ENCODE data around the gene PRXL2B.
"Not testable (repeated sequence)": the region's sequence is repeated elsewhere in the genome, so short reads cannot be mapped to it uniquely, and the experiment has no call there.

Gene PRXL2B

GRCh38 chr1:2567083-2567679 lies 19.4 kb upstream of the PRXL2B start:
- TF ChIP-seq CTCF (IDR thresholded peaks at IDR 0.05; ENCODE audit: low read depth, low read length, missing control alignments): no peak
- no peak for DNase-seq (ENCODE audit: low read depth)

GRCh38 chr1:2568187-2568816 lies 18.3 kb upstream of the PRXL2B start:
- not testable (repeated sequence) for DNase-seq (ENCODE audit: low read depth); H3K4me3 ChIP-seq (ENCODE audit: low read depth, low read length)

More at GRCh38 chr1:2567083-2567679, 19.4 kb upstream of the PRXL2B start:
- H3K4me3 ChIP-seq (ENCODE audit: low read depth, low read length): no peak overlapping the region

- no peak overlapping the region for H3K4me3 ChIP-seq (ENCODE audit: low read depth, low read length)
- DNase-seq (ENCODE audit: low read depth): no peak
- TF ChIP-seq CTCF (IDR thresholded peaks at IDR 0.05; ENCODE audit: low read depth, low read length, missing control alignments): no peak
Measured at GRCh38 chr1:2569060-2569459, 17.5 kb upstream of the PRXL2B start.

GRCh38 chr1:2569703-2570102 lies 16.9 kb upstream of the PRXL2B start:
- not testable (repeated sequence) for DNase-seq (ENCODE audit: low read depth)

GRCh38 chr1:2570332-2570731 lies 16.2 kb upstream of the PRXL2B start:
- TF ChIP-seq CTCF (IDR thresholded peaks at IDR 0.05; ENCODE audit: low read depth, low read length, missing control alignments): no peak
- DNase-seq (ENCODE audit: low read depth): no peak
- no peak overlapping the region for H3K4me3 ChIP-seq (ENCODE audit: low read depth, low read length)

More at GRCh38 chr1:2569703-2570102, 16.9 kb upstream of the PRXL2B start:
- not testable (repeated sequence) for H3K4me3 ChIP-seq (ENCODE audit: low read depth, low read length)

- DNase-seq (ENCODE audit: low read depth): no peak
- H3K4me3 ChIP-seq (ENCODE audit: low read depth, low read length): no peak overlapping the region
- no peak for TF ChIP-seq CTCF (IDR thresholded peaks at IDR 0.05; ENCODE audit: low read depth, low read length, missing control alignments)
Measured at GRCh38 chr1:2571348-2571747, 15.2 kb upstream of the PRXL2B start.

GRCh38 chr1:2573250-2573920 lies 13.2 kb upstream of the PRXL2B start:
- no peak overlapping the region for H3K4me3 ChIP-seq (ENCODE audit: low read depth, low read length)
- TF ChIP-seq CTCF (IDR thresholded peaks at IDR 0.05; ENCODE audit: low read depth, low read length, missing control alignments): no peak
- DNase-seq (ENCODE audit: low read depth): no peak

GRCh38 chr1:2574350-2574749 lies 12.2 kb upstream of the PRXL2B start:
- H3K4me3 ChIP-seq (ENCODE audit: low read depth, low read length): no peak overlapping the region
- DNase-seq (ENCODE audit: low read depth): no peak
- TF ChIP-seq CTCF (IDR thresholded peaks at IDR 0.05; ENCODE audit: low read depth, low read length, missing control alignments): no peak
